Loucy (cell line): Measurements from ENCODE around the gene AFTPH.
A peak's percentile ranks its signal among the peaks of the same experiment; 100 is the strongest.

Experiments
- H2AFZ ChIP-seq: fragments of 200-600 bp; sonication (generic); 2 replicates; pipeline ENCODE4 v1.6.0; 2016; ENCODE audit warnings: antibody characterized with exemption, mild to moderate bottlenecking, low read length, moderate library complexity
- H3F3A ChIP-seq: fragments of 200-600 bp; 2 replicates; pipeline ENCODE4 v1.6.0; 2016; ENCODE audit warnings: antibody characterized with exemption, low read depth, mild to moderate bottlenecking
- H3K27me3 ChIP-seq: fragments of 200-600 bp; sonication (generic); 2 replicates; pipeline ENCODE4 v1.6.1; 2014; ENCODE audit warnings: low read length, mild to moderate bottlenecking; ENCODE audit not compliant: insufficient read depth, poor library complexity, severe bottlenecking
- H3K36me3 ChIP-seq: fragments of 200-600 bp; sonication (generic); 2 replicates; pipeline ENCODE4 v1.6.1; 2016; ENCODE audit warnings: low read length; ENCODE audit not compliant: insufficient read depth
- H3K4me1 ChIP-seq: fragments of 200-600 bp; sonication (generic); 2 replicates; pipeline ENCODE4 v1.5.1; 2014; ENCODE audit warnings: low read length, mild to moderate bottlenecking; ENCODE audit not compliant: insufficient read depth, poor library complexity, severe bottlenecking
- H3K4me2 ChIP-seq: fragments of 200-600 bp; sonication (generic); 2 replicates; pipeline ENCODE4 v1.6.0; 2014; ENCODE audit warnings: antibody characterized with exemption, low read length, low read depth, mild to moderate bottlenecking; ENCODE audit not compliant: poor library complexity, severe bottlenecking
- H3K4me3 ChIP-seq: fragments of 200-600 bp; sonication (generic); 2 replicates; pipeline ENCODE4 v1.5.1; 2014; ENCODE audit warnings: low read length, mild to moderate bottlenecking, mixed read lengths; ENCODE audit not compliant: poor library complexity, severe bottlenecking
- H3K79me2 ChIP-seq: fragments of 200-600 bp; sonication (generic); 2 replicates; pipeline ENCODE4 v1.6.1; 2014; ENCODE audit warnings: low read length; ENCODE audit not compliant: insufficient read depth
- H3K9ac ChIP-seq: fragments of 200-600 bp; sonication (generic); 2 replicates; pipeline ENCODE4 v1.6.0; 2014; ENCODE audit warnings: mild to moderate bottlenecking, low read depth, low read length, moderate library complexity; ENCODE audit not compliant: poor library complexity, severe bottlenecking
- H3K9me2 ChIP-seq: fragments of 200-600 bp; sonication (generic); replicated peaks from 2 replicates; pipeline ENCODE4 v1.6.1; 2016; ENCODE audit warnings: low read depth, low read length, mixed read lengths
- H3K9me3 ChIP-seq: fragments of 200-600 bp; sonication (generic); 2 replicates; pipeline ENCODE4 v1.6.1; 2014; ENCODE audit warnings: mild to moderate bottlenecking, antibody characterized with exemption, low read length, low read depth; ENCODE audit not compliant: insufficient read depth
- H4K20me1 ChIP-seq: fragments of 200-600 bp; sonication (generic); 2 replicates; pipeline ENCODE4 v1.6.0; 2014; ENCODE audit warnings: antibody characterized with exemption, low read length, mild to moderate bottlenecking; ENCODE audit not compliant: insufficient read depth, poor library complexity, severe bottlenecking
- CTCF ChIP-seq: fragments of 200-600 bp; sonication (generic); conservative IDR thresholded peaks from 2 replicates; pipeline ENCODE4 v1.5.1; 2014; ENCODE audit warnings: mild to moderate bottlenecking, antibody characterized with exemption, low read length
- EZH2phosphoT487 ChIP-seq: fragments of 200-600 bp; IDR thresholded peaks from 2 replicates; pipeline ENCODE4 v1.6.1; 2018; ENCODE audit warnings: antibody characterized with exemption, mild to moderate bottlenecking, moderate library complexity, borderline replicate concordance

AFTPH gene

GRCh38 chr2:64554117-64554516 is 30.0 kb downstream of the AFTPH start:
- Histone ChIP-seq H3K4me1 (no peaks in the 10 kb centered on the region), H3K79me2 (peaks cover 18% of the 10 kb centered on the region), H3K9me3 (no peaks in the 10 kb centered on the region), H3K4me2 (no peak overlapping the region), H2AFZ (no peak overlapping the region), H4K20me1 (peaks cover 4% of the 10 kb centered on the region), H3K27me3 (no peaks in the 10 kb centered on the region), H3K9me2 (no peaks in the 10 kb centered on the region), H3K36me3 (peaks cover 22% of the 10 kb centered on the region; the same call in 1 of the 2 replicates), H3F3A (no peaks in the 10 kb centered on the region), H3K9ac (no peak overlapping the region), H3K4me3 (no peak overlapping the region)
- TF ChIP-seq CTCF (no peak), EZH2phosphoT487 (no peak)

DNA sequence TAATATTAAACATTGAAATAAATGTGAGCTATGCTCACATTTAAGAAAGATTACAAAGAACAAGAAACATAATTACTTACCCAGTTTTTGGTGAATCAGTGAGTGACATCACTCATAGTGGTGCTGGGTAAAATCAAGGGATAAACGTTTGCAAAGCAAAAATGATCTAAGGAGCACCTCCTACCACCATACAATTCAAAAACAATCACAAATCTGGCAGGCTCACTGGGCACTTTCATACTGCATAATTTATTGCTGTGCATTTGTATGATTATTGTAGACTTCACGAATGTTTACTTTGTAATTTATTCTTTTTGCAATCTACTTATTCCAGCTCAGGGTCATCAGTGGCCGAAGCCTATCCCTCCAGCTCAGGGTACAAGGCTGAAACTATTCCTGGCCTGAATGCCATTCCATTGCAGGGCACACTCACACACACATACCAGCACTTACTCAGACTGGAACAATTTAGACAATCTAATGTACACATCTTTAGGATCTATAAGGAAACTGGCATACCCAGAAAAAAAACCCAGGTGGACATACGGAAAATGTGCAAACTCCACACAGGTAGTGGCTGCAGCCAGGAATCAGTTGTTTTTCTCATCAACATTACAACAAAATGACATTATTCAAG is 34.4 kb downstream of the AFTPH start:
- H3K36me3 ChIP-seq: no peaks in the 10 kb centered on the region; the same call in 1 of the 2 replicates
- TF ChIP-seq CTCF (no peak), EZH2phosphoT487 (no peak)
- H3K9me3 ChIP-seq: no peaks in the 10 kb centered on the region
- H3K9ac ChIP-seq: no peak overlapping the region
- H3K4me3 ChIP-seq: no peak overlapping the region
- peaks cover 24% of the 10 kb centered on the region; the same call in 1 of the 2 replicates for H3K79me2 ChIP-seq
- H3K27me3 ChIP-seq: no peaks in the 10 kb centered on the region
- H4K20me1 ChIP-seq: no peaks in the 10 kb centered on the region
- H3F3A ChIP-seq: no peaks in the 10 kb centered on the region
- peaks cover 8% of the 10 kb centered on the region for H3K4me1 ChIP-seq
- no peak overlapping the region for H3K4me2 ChIP-seq
- no peak overlapping the region for H2AFZ ChIP-seq
- no peaks in the 10 kb centered on the region for H3K9me2 ChIP-seq

- Histone ChIP-seq H3K4me3 (no peak overlapping the region), H3K27me3 (no peaks in the 10 kb centered on the region), H3K79me2 (0 out of 2 replicates have a peak, but pooled peaks cover 33% of the 10 kb centered on the region), H3K4me2 (peak overlapping the region; percentile 44), H4K20me1 (no peaks in the 10 kb centered on the region), H2AFZ (no peak overlapping the region), H3K4me1 (peaks cover 20% of the 10 kb centered on the region), H3K9ac (no peak overlapping the region), H3K36me3 (no peaks in the 10 kb centered on the region), H3F3A (no peaks in the 10 kb centered on the region), H3K9me2 (no peaks in the 10 kb centered on the region), H3K9me3 (no peaks in the 10 kb centered on the region)
- TF ChIP-seq CTCF: peak; percentile 75
- TF ChIP-seq EZH2phosphoT487: no peak
Observed at GRCh38 chr2:64562148-64562784, 38.1 kb downstream of the AFTPH start.
